Gastrocnemius medialis (tissue), 4 donors: ENCODE data around the gene GANC.

Source experiments
- POLR2A ChIP-seq, 2 donors: fragments of 450-650 bp; IDR thresholded peaks; one replicate each; pipeline ENCODE4 v1.6.1; 2017; ENCODE audit warnings: antibody characterized with exemption in 2 of 2, mild to moderate bottlenecking in 2 of 2, moderate library complexity in 2 of 2
- TF ChIP-seq, protein P1 (sequence below), 5 experiments: fragments of 450-650 bp in 3 of 5; fragments of 200-600 bp in 2 of 5; sonication (generic) in 2 of 5; IDR thresholded peaks in 4 of 5; conservative IDR thresholded peaks in 1 of 5; 1 replicate in 4 of 5; 2 replicates in 1 of 5; pipeline ENCODE4 v1.5.1; 2016 to 2019; ENCODE audit warnings: antibody characterized with exemption in 5 of 5, mild to moderate bottlenecking in 3 of 5, moderate library complexity in 3 of 5

DNA sequence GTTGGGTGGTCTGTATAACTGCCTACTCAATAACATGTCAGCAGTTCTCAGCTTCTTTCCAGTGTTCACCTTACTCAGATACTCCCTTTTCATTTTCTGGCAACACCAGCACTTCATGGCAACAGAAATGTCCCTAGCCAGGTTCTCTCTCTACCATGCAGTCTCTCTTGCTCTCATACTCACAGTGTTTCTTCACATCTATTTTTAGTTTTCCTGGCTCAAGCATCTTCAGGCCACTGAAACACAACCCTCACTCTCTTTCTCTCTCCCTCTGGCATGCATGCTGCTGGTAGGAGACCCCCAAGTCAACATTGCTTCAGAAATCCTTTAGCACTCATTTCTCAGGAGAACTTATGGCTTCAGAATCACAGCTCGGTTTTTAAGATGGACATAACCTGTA is 86.2 kb downstream of the GANC start, which contains the start of gene CAPN3:
- TF ChIP-seq, protein P1, sequence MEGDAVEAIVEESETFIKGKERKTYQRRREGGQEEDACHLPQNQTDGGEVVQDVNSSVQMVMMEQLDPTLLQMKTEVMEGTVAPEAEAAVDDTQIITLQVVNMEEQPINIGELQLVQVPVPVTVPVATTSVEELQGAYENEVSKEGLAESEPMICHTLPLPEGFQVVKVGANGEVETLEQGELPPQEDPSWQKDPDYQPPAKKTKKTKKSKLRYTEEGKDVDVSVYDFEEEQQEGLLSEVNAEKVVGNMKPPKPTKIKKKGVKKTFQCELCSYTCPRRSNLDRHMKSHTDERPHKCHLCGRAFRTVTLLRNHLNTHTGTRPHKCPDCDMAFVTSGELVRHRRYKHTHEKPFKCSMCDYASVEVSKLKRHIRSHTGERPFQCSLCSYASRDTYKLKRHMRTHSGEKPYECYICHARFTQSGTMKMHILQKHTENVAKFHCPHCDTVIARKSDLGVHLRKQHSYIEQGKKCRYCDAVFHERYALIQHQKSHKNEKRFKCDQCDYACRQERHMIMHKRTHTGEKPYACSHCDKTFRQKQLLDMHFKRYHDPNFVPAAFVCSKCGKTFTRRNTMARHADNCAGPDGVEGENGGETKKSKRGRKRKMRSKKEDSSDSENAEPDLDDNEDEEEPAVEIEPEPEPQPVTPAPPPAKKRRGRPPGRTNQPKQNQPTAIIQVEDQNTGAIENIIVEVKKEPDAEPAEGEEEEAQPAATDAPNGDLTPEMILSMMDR (IDR thresholded peaks at IDR 0.05 in 4 of 5, conservative IDR thresholded peaks at IDR 0.05 in 1 of 5): no peak
- TF ChIP-seq POLR2A (IDR thresholded peaks at IDR 0.05): peak; percentile 50 to 55
